ENCODE measurements around the gene N4BP3. TPM values are rescaled to one million over a fixed set of nuclear protein-coding genes. Genes with fewer than 3 reads are reported as not detected.

Gene N4BP3
- total RNA-seq, 4 donors from 2014 or later = 7.6 to 14.0 (median 11.7) TPM

GRCh38 chr5:178143901-178144300 lies 30.6 kb downstream of the N4BP3 start:
- 31% methylated on average over 3 of the region's 10 CpGs for WGBS
- H3K27ac ChIP-seq = no peak overlapping the region
- peaks cover 4% of the 10 kb centered on the region for H3K4me1 ChIP-seq
- peaks cover 71% of the 10 kb centered on the region for H3K36me3 ChIP-seq
- no peak for DNase-seq (ENCODE audit: low spot score in 2 of 2)
- no peaks in the 10 kb centered on the region for H3K9me3 ChIP-seq
- H3K4me3 ChIP-seq = no peak overlapping the region
- TF ChIP-seq POLR2A (IDR thresholded peaks at IDR 0.05) (no peak), POLR2AphosphoS5 (IDR thresholded peaks at IDR 0.05) (no peak), CTCF (IDR thresholded peaks at IDR 0.05) (no peak), EP300 (IDR thresholded peaks at IDR 0.05) (no peak)
- no peaks in the 10 kb centered on the region for H3K27me3 ChIP-seq

DNA sequence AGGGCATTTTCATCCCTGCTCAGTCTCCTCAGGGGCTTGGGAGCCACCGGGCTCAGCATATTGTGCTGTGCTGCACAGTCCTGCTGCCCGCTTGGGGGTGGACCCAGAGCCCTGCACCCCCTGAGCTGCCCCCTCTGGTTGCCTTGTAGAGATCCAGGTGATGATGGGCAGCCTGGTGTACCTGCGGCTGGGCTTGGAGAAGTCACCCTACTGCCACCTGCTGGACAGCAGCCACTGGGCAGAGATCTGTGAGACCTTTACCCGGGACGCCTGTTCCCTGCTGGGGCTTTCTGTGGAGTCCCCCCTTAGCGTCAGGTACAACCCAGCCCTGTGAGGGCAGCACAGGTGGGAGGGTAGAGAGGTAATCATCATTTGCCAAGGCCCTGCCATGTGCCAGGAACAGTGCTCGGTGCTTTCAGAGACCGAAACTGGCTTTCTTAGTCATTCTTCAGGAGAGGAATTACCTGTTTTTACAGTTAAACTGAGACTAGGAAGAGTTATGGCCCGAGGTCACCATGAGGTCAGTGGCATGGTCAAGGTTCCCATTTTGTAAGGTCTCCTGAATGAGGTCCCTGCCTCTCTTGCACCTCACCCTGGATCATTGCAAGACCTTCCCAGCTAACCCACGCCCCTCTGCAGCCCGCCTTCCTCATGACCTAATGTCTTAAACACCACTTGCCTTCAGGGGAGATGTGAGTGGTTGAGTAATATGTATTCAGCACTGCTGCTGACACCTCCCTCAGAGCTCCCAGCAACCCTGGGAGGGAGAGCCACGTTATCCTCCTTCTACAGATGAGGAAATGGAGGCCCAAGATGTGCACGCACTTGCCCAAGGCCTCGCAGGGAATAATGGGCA lies 32.9 kb downstream of the N4BP3 start:
- 37% methylated on average over 8 of the region's 14 CpGs for WGBS
- Histone ChIP-seq H3K4me3 (no peak overlapping the region), H3K36me3 (peaks cover 87% of the 10 kb centered on the region), H3K27ac (peak overlapping the region; percentile 20), H3K9me3 (no peaks in the 10 kb centered on the region), H3K4me1 (peaks cover 4% of the 10 kb centered on the region), H3K27me3 (no peaks in the 10 kb centered on the region)
- TF ChIP-seq POLR2A (IDR thresholded peaks at IDR 0.05) = no peak
- TF ChIP-seq EP300 (IDR thresholded peaks at IDR 0.05) = no peak
- no peak for TF ChIP-seq POLR2AphosphoS5 (IDR thresholded peaks at IDR 0.05)
- peak; percentile 23 to 63 for TF ChIP-seq CTCF (IDR thresholded peaks at IDR 0.05)
- no peak for DNase-seq (ENCODE audit: low spot score in 2 of 2)

- Histone ChIP-seq H3K27me3 (no peaks in the 10 kb centered on the region), H3K4me1 (peaks cover 16% of the 10 kb centered on the region), H3K4me3 (no peak overlapping the region), H3K36me3 (peaks cover 85% of the 10 kb centered on the region), H3K27ac (no peak overlapping the region), H3K9me3 (no peaks in the 10 kb centered on the region)
- 83% methylated on average over 15 of the region's 15 CpGs for WGBS
- DNase-seq (ENCODE audit: low spot score in 2 of 2) = no peak
- TF ChIP-seq EP300 (IDR thresholded peaks at IDR 0.05) (no peak), POLR2A (IDR thresholded peaks at IDR 0.05) (no peak), POLR2AphosphoS5 (IDR thresholded peaks at IDR 0.05) (no peak), CTCF (IDR thresholded peaks at IDR 0.05) (no peak)
Measured at GRCh38 chr5:178147406-178147805, 34.1 kb downstream of the N4BP3 start.

GRCh38 chr5:178149199-178149932 lies 36.0 kb downstream of the N4BP3 start:
- TF ChIP-seq POLR2A (IDR thresholded peaks at IDR 0.05) (no peak), POLR2AphosphoS5 (IDR thresholded peaks at IDR 0.05) (no peak), CTCF (IDR thresholded peaks at IDR 0.05) (no peak), EP300 (IDR thresholded peaks at IDR 0.05) (no peak)
- no peak overlapping the region for H3K4me3 ChIP-seq
- H3K27ac ChIP-seq = no peak overlapping the region
- 72% methylated on average over 6 of the region's 11 CpGs for WGBS
- no peaks in the 10 kb centered on the region for H3K27me3 ChIP-seq
- H3K9me3 ChIP-seq = no peaks in the 10 kb centered on the region
- peaks cover 30% of the 10 kb centered on the region for H3K4me1 ChIP-seq
- H3K36me3 ChIP-seq = peaks cover 65% of the 10 kb centered on the region
- DNase-seq (ENCODE audit: low spot score in 2 of 2) = no peak

Data from suprapubic skin (tissue), 4 donors.